SJSA1 (cell line): Measurements from ENCODE around the gene WDR49. TPM values are rescaled to one million over a fixed set of nuclear protein-coding genes. Genes with fewer than 3 reads are reported as not detected.

ENCODE experiments used
- DNase-seq, 2 experiments: peaks; one replicate each; pipeline ENCODE4 v3.0.0-alpha.2; 2015 to 2020; ENCODE audit warnings: low spot score in 2 of 2, low read depth in 1 of 2
- H3K27ac ChIP-seq: fragments of 250-450 bp; sonication (Bioruptor Pico); 2 replicates; pipeline ENCODE4 v1.5.1; 2020; ENCODE audit warnings: mild to moderate bottlenecking, moderate library complexity
- H3K27me3 ChIP-seq: fragments of 250-450 bp; sonication (Bioruptor Pico); replicated peaks from 2 replicates; pipeline ENCODE4 v1.5.1; 2020; ENCODE audit warnings: mild to moderate bottlenecking, moderate library complexity
- H3K36me3 ChIP-seq: fragments of 250-450 bp; sonication (Bioruptor Pico); 2 replicates; pipeline ENCODE4 v1.5.1; 2020; ENCODE audit warnings: mild to moderate bottlenecking
- H3K4me1 ChIP-seq: fragments of 250-450 bp; sonication (Bioruptor Pico); replicated peaks from 2 replicates; pipeline ENCODE4 v1.6.1; 2021; ENCODE audit warnings: mild to moderate bottlenecking
- H3K4me3 ChIP-seq: fragments of 250-450 bp; sonication (Bioruptor Pico); 2 replicates; pipeline ENCODE4 v1.5.1; 2020; ENCODE audit warnings: mild to moderate bottlenecking
- H3K9me3 ChIP-seq: fragments of 250-450 bp; sonication (Bioruptor Pico); replicated peaks from 2 replicates; pipeline ENCODE4 v1.5.1; 2020; ENCODE audit warnings: mild to moderate bottlenecking
- total RNA-seq: library from RNA; depleted of rRNA; stranded (reverse); fragments of >200 nt; shearing (Covaris generic); gene quantifications from 2 replicates; pipeline ENCODE4 v1.2.3, GENCODE V29; 2014; rRNA removed

Gene WDR49
- not detected in 2 replicates for total RNA-seq

DNA sequence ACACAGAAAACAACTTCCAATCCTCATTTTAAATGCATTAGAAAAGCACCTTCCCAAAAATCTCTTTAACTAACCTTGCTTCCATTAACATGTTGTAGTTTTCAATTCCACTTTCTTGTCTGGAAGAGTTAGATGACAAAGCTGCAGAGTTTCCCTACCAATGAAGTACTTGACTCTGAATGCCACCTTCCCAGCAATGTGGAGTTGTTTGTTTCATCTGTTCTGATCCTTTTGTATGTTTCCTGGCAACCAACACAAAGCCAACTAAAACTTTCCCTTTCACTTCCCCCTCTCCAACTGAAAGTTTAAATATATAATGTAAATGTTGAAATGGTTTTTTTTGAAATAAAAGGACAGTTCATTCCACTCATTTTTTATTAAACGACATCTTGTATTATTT lies at the start of gene WDR49:
Gene WDR49 (minus strand): TSS at position 183 of the 400 bp plus-strand sequence. CDS start 517 bp downstream, outside the sequence.
- no peaks in the 10 kb centered on the region for H3K36me3 ChIP-seq
- no peaks in the 10 kb centered on the region for H3K4me1 ChIP-seq
- no peak within 1 kb of the TSS for H3K27ac ChIP-seq
- no peak within 1 kb of the TSS for H3K4me3 ChIP-seq
- H3K9me3 ChIP-seq = no peaks in the 10 kb centered on the region
- H3K27me3 ChIP-seq = no peaks in the 10 kb centered on the region
- DNase-seq = no peak

DNA sequence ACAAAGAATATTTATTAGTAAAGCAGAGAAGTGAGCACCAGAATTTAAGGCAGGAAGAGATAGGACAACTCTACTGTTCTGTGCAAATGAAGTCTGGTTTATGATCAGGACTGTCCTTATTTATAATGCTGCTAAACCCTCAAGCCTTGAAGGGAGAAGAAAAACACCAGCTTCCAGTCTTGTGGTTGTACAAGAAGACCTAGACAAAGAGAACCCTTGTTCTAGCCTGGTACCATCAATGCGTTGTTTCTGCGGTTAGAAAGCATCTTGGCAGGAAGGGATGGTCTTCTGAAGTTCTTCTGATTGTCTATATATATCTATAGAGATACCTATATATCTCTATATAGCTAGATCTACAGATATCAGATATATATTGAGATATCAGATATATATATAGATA lies 47.2 kb upstream of the WDR49 start:
- Histone ChIP-seq H3K4me1 (no peaks in the 10 kb centered on the region), H3K9me3 (no peaks in the 10 kb centered on the region), H3K4me3 (no peak overlapping the region), H3K27me3 (no peaks in the 10 kb centered on the region), H3K36me3 (peaks cover 6% of the 10 kb centered on the region), H3K27ac (no peak overlapping the region)
- DNase-seq = no peak

DNA sequence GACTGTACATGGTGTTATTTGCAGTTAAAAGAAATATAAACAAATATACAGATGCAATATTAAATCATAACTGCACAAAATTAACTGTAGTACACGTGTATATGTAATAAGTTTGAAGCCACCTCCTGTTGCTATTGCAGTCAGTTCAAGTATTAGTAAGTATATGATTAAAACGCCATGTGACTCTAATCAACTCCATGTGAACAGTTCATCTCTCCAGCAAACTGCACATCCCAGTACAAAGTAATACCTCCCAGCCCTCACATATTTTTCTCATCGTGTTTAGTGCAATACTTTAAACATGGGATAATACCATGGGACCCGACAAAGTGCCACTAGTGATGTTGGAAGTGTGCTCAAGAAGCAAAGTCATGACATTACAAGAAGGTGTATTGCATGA lies 46.3 kb upstream of the WDR49 start:
- Histone ChIP-seq H3K36me3 (peaks cover 10% of the 10 kb centered on the region), H3K4me3 (no peak overlapping the region), H3K27me3 (no peaks in the 10 kb centered on the region), H3K4me1 (no peaks in the 10 kb centered on the region), H3K9me3 (no peaks in the 10 kb centered on the region), H3K27ac (no peak overlapping the region)
- no peak for DNase-seq

DNA sequence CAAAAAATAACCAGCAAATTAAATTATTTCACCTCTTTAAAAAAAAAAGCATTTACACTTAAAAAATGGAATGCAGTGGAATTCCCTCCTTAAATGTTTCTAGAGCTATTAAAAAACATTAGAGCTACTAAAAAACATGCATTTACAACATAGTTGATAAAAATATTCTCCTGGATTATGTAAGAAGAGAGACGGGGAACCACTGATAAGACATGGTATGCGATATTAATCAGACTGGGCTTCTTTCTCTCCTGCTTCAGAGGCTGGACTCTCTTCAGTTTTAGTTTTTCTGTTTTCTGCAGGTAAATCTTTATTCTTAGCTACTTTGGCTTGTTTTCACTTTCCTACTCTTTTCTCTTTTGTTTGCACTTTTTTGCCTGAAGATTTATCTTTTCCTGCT lies 40.4 kb upstream of the WDR49 start:
- no peaks in the 10 kb centered on the region for H3K27me3 ChIP-seq
- no peak overlapping the region for H3K4me3 ChIP-seq
- H3K4me1 ChIP-seq = no peaks in the 10 kb centered on the region
- no peak overlapping the region for H3K27ac ChIP-seq
- DNase-seq = no peak
- peaks cover 19% of the 10 kb centered on the region for H3K36me3 ChIP-seq
- no peaks in the 10 kb centered on the region for H3K9me3 ChIP-seq

DNA sequence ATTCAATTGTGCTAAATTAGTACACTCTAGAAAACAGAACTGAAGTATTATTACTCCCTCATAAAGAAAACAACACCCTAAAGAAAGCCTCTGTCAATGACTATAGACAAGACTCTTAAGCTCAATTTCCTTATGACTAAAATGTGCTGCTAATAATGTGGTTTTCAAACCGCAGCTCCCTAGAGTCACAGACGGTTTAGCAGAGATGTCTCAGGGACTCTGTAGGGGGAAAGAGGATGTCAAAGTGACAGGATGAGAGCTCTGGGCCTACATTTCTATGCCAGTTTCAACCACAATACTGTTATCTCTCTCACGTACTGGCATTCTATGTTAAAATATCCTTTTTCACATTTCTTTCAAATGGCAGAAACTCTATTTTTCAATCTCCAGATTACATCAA lies 37.6 kb upstream of the WDR49 start:
- H3K36me3 ChIP-seq = peaks cover 24% of the 10 kb centered on the region
- DNase-seq = no peak
- no peaks in the 10 kb centered on the region for H3K4me1 ChIP-seq
- H3K27ac ChIP-seq = no peak overlapping the region
- no peaks in the 10 kb centered on the region for H3K27me3 ChIP-seq
- no peak overlapping the region for H3K4me3 ChIP-seq
- H3K9me3 ChIP-seq = no peaks in the 10 kb centered on the region

DNA sequence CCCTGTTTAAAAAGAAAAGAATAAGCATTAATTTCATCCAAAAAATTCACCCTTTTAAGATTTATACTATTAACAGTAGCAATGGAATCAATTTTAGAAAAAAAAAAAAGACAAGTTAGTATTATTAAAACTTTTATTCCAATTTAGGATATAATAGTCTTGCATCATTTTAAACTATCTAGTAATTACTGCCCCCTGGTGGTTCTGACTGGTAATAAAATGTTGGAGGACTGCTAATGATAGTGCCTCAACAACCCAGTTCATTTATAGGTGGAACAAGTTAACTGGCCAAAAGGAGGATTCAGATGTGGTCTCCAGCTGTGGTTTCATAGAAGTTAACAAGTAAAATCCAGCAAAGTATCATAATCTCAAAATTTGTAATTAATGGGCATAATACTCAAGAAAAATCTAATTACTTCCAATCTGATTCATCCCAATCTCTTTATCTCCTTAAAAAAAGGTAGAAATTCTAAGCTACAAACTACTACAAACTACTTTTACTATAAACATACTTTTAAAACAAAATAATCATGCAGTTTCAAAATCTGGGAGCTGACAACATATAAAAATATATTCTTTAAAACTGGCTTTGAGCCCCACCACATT lies 30.7 kb upstream of the WDR49 start:
- no peaks in the 10 kb centered on the region for H3K9me3 ChIP-seq
- H3K27ac ChIP-seq = no peak overlapping the region
- peaks cover 20% of the 10 kb centered on the region for H3K36me3 ChIP-seq
- H3K4me3 ChIP-seq = no peak overlapping the region
- H3K27me3 ChIP-seq = no peaks in the 10 kb centered on the region
- H3K4me1 ChIP-seq = no peaks in the 10 kb centered on the region
- peak in 1 of 2 experiments; percentile 41 for DNase-seq

DNA sequence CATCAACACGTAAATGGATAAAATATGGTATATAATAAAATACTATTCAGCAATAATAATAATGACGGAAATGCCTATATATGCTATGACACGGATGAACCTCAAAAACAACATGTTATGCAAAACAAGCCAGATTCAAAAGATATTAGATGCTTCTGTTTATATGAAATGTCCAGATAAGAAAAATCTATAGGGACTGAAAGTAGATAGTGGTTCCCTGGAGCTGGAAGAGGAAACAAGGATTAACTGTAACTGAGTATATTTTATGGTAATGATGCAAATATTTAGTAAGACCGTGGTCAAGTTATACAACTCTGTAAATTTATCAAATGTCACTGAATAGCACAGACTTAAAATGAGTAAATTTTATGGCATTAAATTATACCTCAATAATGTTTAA lies 25.8 kb upstream of the WDR49 start:
- Histone ChIP-seq H3K27ac (no peak overlapping the region), H3K4me1 (no peaks in the 10 kb centered on the region), H3K4me3 (no peak overlapping the region), H3K9me3 (no peaks in the 10 kb centered on the region), H3K36me3 (peaks cover 19% of the 10 kb centered on the region), H3K27me3 (no peaks in the 10 kb centered on the region)
- no peak for DNase-seq

DNA sequence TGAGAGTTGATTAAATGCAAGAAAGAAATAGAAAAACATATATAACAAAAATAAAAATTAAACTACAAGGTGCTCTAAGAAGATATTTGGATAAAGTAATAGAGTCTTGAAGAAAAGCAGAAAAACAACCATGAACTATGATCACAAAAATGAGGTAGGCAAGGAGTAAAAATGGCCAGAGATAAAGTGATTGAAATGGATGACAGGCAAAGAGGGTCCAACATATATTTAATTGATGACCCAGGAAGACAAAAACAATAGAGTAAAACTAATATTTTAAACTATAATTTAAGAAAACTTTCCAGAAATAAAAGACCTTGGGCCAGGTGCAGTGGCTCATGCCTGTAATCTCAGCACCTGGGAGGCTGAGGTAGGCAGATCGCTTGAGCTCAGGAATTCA lies 22.1 kb upstream of the WDR49 start:
- Histone ChIP-seq H3K4me3 (no peak overlapping the region), H3K4me1 (no peaks in the 10 kb centered on the region), H3K27me3 (no peaks in the 10 kb centered on the region), H3K9me3 (no peaks in the 10 kb centered on the region), H3K36me3 (0 out of 2 replicates have a peak, but pooled peaks cover 6% of the 10 kb centered on the region), H3K27ac (no peak overlapping the region)
- DNase-seq = no peak

DNA sequence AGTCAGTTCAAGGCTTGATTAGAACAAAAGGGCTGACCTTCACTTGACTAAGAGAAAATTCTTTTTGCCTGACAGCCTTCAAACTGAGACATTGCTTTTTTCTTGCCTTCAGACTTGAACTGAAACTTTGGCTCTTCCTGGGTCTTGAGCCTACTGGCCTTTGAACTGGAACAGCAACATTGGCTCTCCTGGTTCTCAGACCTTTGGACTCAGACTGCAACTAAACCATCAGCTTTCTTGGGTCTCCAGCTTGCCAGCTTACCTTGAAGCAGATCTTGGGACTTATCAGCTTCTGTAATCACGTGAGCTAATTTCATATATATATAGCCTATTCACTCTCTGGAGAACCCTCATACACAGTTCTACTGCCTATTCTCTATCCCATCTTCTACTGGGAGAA lies 19.5 kb upstream of the WDR49 start:
- Histone ChIP-seq H3K4me3 (no peak overlapping the region), H3K36me3 (0 out of 2 replicates have a peak, but pooled peaks cover 6% of the 10 kb centered on the region), H3K9me3 (no peaks in the 10 kb centered on the region), H3K27me3 (no peaks in the 10 kb centered on the region), H3K27ac (no peak overlapping the region), H3K4me1 (no peaks in the 10 kb centered on the region)
- no peak for DNase-seq

DNA sequence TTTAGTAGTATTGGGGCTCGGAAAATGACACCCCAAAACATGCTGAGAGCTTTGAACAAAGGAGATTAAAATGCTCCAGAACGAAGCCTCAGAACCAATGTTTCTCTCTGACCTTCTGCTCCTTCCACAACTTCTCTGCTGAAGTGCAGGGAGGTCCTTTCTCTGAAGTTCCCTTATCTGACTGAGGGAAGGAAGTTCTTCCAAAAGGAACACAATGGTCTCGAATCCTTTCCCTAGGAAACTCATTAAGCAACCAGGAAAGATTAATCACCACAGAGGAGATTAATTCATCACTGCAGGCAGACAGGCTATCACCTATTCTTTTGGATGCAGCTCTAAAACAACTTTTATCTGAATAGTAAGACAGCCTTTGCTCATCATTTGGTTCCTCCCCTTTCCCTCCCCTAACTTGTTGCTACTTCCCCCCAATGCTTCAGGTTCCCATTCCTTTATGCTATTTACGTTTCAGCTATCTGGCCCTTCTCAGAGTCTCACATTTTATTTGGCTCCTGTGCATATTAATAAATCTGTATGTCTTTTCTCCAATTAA lies 18.2 kb upstream of the WDR49 start:
- Histone ChIP-seq H3K9me3 (no peaks in the 10 kb centered on the region), H3K27me3 (no peaks in the 10 kb centered on the region), H3K27ac (no peak overlapping the region), H3K4me1 (no peaks in the 10 kb centered on the region), H3K36me3 (0 out of 2 replicates have a peak, but pooled peaks cover 6% of the 10 kb centered on the region), H3K4me3 (no peak overlapping the region)
- no peak for DNase-seq

DNA sequence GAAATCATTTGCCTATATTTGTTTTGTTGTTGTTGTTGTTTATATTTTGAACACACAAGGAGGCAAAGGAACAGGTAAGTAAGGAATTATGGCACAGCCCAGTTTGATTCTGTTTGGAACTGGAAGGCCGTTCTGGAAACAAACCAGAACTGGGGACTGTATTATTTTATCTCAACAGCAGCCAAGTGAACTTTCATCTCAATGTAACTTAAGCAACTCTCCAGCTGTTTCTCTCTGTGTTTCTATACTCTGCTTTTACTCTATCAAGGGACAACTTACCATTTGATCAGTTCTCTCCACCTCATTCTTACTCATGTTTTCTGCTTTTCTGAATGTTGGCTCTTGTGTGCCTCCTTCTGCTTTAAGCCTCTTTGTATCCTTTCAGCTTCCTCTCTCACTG lies 16.0 kb upstream of the WDR49 start:
- Histone ChIP-seq H3K27ac (no peak overlapping the region), H3K27me3 (no peaks in the 10 kb centered on the region), H3K4me1 (no peaks in the 10 kb centered on the region), H3K36me3 (no peaks in the 10 kb centered on the region), H3K9me3 (no peaks in the 10 kb centered on the region), H3K4me3 (no peak overlapping the region)
- DNase-seq = no peak

DNA sequence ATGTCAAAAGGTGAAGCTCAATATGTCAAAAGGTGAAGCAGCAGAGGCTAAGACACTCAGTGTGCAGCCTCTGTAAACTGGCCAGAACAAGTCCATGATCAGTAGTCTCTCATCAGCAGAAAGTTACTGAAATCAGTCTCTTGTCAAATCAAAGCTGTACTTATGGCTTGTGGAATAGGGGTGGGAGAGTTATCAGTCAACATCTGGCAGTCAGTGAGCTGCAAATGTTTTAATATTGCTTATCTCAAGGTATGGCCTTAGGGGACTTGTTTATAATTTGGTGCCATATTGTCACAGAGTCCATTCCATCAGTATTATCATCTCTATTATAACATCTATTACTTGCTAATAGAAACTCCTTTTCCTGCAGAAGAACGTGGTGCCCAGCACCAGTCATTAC lies 14.9 kb upstream of the WDR49 start:
- Histone ChIP-seq H3K36me3 (no peaks in the 10 kb centered on the region), H3K27me3 (no peaks in the 10 kb centered on the region), H3K27ac (no peak overlapping the region), H3K4me3 (no peak overlapping the region), H3K9me3 (no peaks in the 10 kb centered on the region), H3K4me1 (no peaks in the 10 kb centered on the region)
- DNase-seq = no peak

DNA sequence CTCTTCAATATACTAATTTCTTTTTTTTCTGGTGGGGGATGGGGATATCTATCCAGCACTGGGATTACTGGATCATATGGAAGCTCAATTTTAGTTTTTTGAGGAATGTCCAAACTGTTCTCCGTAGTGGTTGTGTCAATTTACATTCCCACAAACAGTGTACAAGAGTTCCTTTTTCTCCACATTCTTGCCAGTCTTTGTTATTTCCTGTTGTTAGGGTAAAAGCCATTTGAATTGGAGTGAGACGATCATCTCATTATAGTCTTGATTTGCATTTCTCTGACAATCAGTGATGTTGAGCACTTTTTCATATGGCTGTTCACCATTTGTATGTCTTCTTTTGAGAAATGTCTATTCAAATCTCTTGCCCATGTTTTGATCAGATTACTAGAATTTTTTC lies 12.8 kb upstream of the WDR49 start:
- Histone ChIP-seq H3K9me3 (no peaks in the 10 kb centered on the region), H3K27me3 (no peaks in the 10 kb centered on the region), H3K36me3 (no peaks in the 10 kb centered on the region), H3K4me3 (no peak overlapping the region), H3K27ac (no peak overlapping the region), H3K4me1 (no peaks in the 10 kb centered on the region)
- no peak for DNase-seq

DNA sequence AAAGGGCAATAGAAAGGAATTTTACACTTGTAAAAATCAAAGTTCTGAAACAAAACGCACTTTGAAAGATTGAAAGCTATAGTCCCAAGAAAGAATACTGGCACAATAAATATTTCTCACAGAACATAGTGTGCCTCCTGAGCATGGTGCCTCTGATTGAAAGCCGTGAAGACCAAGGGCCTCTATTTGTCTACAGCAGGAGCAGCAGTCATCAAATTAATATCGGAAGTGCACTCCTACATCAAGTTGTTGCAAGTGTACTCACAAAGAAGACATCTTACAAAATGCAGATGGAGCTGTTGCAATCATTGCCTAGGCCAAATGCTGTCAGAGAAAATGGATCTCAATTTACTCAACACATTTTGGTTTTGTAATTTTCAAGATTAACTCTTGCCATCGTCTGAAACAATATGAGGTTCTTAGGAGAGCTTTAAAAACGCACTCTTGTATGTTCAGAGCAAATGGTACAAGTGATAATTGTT lies 9.2 kb upstream of the WDR49 start:
- no peak overlapping the region for H3K27ac ChIP-seq
- DNase-seq = no peak

More for the DNA sequence above, 9.2 kb upstream of the WDR49 start:
- no peaks in the 10 kb centered on the region for H3K36me3 ChIP-seq
- H3K9me3 ChIP-seq = no peaks in the 10 kb centered on the region
- H3K4me3 ChIP-seq = no peak overlapping the region
- H3K27me3 ChIP-seq = no peaks in the 10 kb centered on the region
- H3K4me1 ChIP-seq = no peaks in the 10 kb centered on the region
